Measurements from ENCODE around the gene ELMOD1. TPM values are rescaled to one million over a fixed set of nuclear protein-coding genes. Genes with fewer than 3 reads are reported as not detected.

Gene ELMOD1
- total RNA-seq, 1 donor from 2014 or later: not detected

Other genes starting within 250 kb of the ELMOD1 start
- gene CWF19L2, start 133.3 kb upstream of the ELMOD1 start, total RNA-seq: 12.1 TPM
- 5.2 TPM for gene ALKBH8, start 25.4 kb upstream of the ELMOD1 start, total RNA-seq
- gene SLN, start 120.9 kb downstream of the ELMOD1 start, total RNA-seq: not detected